CD4-positive, alpha-beta T cell treated with Interleukin-4 for 1 hour (primary cell): ENCODE data around the gene DMBT1.
"Not testable (repeated sequence)": the region's sequence is repeated elsewhere in the genome, so short reads cannot be mapped to it uniquely, and the experiment has no call there.

ENCODE experiments used
- DNase-seq, 2 donors: peaks; one replicate each; pipeline ENCODE4 v3.0.0-alpha.2; 2020 to 2022

Gene DMBT1

GRCh38 chr10:122587098-122587760, 26.7 kb downstream of the DMBT1 start:
- no peak for DNase-seq

GRCh38 chr10:122588381-122588780, 27.8 kb downstream of the DMBT1 start:
- DNase-seq, result no peak

- DNase-seq, result no peak
Observed at GRCh38 chr10:122590153-122590552, 29.6 kb downstream of the DMBT1 start.

- no peak for DNase-seq
Observed at GRCh38 chr10:122591736-122592135, 31.2 kb downstream of the DMBT1 start.

GRCh38 chr10:122592161-122592560, 31.6 kb downstream of the DMBT1 start:
- no peak for DNase-seq

- no peak for DNase-seq
Observed at GRCh38 chr10:122617476-122618270, 57.1 kb downstream of the DMBT1 start.

GRCh38 chr10:122618461-122619165, 58.1 kb downstream of the DMBT1 start:
- DNase-seq, result no peak

GRCh38 chr10:122620961-122621360, 60.4 kb downstream of the DMBT1 start:
- DNase-seq, result not testable (repeated sequence)

GRCh38 chr10:122624546-122624945, 64.0 kb downstream of the DMBT1 start:
- DNase-seq, result no peak

GRCh38 chr10:122630526-122630925, 70.0 kb downstream of the DMBT1 start:
- DNase-seq, result no peak

GRCh38 chr10:122632031-122632430, 71.5 kb downstream of the DMBT1 start:
- DNase-seq, result no peak

- DNase-seq, result no peak
Observed at GRCh38 chr10:122632576-122632975, 72.0 kb downstream of the DMBT1 start.

- DNase-seq, result no peak
Observed at GRCh38 chr10:122636953-122637352, 76.4 kb downstream of the DMBT1 start.

GRCh38 chr10:122637376-122637775, 76.8 kb downstream of the DMBT1 start:
- no peak for DNase-seq

- no peak for DNase-seq
Observed at GRCh38 chr10:122638106-122638505, 77.6 kb downstream of the DMBT1 start.

- DNase-seq, result no peak
Observed at GRCh38 chr10:122639801-122640200, 79.2 kb downstream of the DMBT1 start.

- DNase-seq, result no peak
Observed at GRCh38 chr10:122640921-122641320, 80.4 kb downstream of the DMBT1 start.

- DNase-seq, result no peak
Observed at GRCh38 chr10:122642726-122643605, 82.4 kb downstream of the DMBT1 start.

- no peak for DNase-seq
Observed at GRCh38 chr10:122643931-122644534, 83.5 kb downstream of the DMBT1 start.

- DNase-seq, result no peak
Observed at GRCh38 chr10:122646511-122647382, 86.2 kb downstream of the DMBT1 start.

- no peak for DNase-seq
Observed at GRCh38 chr10:122647383-122647968, 86.9 kb downstream of the DMBT1 start.
